DMS153 treated with DMSO at 0.1 percent for 48 hours (cell line): ENCODE results near the gene SLC10A1.
A peak's percentile ranks its signal among the peaks of the same experiment; 100 is the strongest.
"Not testable (repeated sequence)": the region's sequence is repeated elsewhere in the genome, so short reads cannot be mapped to it uniquely, and the experiment has no call there.

Source experiments
- DNase-seq: peaks from one replicate; lab custom pipeline; 2025; ENCODE audit not compliant: unreplicated experiment; lab: John Stamatoyannopoulos, UW

The SLC10A1 gene

DNA sequence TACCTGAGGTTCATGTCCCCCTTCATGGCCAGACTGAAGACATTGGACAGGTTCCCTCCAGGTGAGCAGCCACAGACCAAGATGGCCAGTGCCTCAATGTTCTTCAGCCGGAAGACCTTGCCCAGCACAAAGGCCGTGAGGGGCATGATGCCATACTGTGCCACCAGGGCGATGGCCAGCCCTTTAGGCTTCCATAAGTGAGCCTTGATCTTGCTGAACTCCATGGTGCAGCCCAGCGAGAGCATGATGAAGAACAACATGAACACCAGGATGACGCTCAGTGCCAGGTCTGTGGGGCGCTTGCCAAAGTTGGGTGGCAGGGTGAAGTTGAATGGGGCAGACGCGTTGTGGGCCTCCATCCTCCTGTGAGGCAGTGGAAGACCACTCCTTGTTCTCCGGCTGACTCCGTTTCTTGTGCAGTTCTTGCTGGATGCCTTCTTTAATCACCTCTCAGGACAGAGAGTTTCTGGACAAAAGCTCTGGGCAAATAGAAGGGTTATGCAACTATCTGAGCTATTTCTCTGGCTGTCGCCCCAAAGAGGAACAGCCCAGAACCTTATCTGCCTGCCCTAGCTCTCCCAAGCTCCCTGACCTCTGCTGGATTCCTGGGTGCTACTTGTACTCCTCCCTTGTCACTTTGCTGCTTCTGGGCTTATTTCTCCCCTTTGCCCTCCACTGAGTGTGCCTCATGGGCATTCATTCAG is at the start of gene SLC10A1:
Gene SLC10A1, minus strand, starts transcription at position 445 of the 704 bp plus-strand sequence. Its CDS starts 86 bp downstream, at position 359.
- no peak for DNase-seq

DNA sequence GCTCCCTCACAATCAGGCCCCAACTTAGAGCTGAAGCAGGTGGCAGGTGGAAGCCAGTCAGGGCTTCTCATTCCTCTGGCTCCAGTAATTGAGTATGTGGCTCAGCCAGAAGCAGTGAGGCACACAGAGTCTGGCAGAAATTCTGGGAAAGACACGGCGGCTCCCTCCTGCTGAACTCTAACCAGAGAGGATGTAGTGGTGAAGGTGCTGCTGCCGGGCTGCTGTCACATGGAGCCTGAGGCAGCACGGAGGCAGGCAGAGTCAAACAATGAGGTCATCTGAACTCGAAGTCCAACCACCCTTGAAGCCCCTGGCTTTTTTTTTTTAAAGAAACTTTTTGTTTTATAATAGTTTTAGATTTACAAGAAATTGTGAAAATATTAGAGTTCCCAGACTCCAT is 48.7 kb upstream of the SLC10A1 start:
- peak; percentile 16 for DNase-seq

DNA sequence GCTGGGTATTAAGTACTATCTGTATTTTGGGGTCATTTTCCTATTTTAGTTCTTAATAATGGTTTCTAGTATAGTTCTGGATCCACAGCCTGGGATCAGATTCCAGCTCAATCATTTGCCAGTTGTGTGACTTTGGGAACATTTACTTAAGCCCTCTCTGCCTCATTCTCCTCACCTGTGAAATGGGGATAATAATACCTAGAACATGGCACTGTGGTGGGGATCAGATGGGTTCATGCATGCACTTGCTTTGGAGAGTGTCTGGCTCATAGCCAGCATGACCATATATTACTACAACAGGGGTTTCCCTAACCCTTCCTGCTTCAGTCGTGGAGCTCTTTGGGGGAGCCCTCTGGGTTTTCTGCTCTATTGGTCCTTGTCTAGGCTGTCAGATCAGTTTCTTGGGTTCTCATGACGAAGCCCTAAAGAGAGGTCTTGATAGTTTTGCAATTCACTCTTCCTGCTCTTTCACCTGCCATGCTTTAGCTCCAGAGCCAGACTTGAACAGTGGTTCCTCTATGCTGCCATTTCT is 48.1 kb upstream of the SLC10A1 start:
- no peak for DNase-seq

DNA sequence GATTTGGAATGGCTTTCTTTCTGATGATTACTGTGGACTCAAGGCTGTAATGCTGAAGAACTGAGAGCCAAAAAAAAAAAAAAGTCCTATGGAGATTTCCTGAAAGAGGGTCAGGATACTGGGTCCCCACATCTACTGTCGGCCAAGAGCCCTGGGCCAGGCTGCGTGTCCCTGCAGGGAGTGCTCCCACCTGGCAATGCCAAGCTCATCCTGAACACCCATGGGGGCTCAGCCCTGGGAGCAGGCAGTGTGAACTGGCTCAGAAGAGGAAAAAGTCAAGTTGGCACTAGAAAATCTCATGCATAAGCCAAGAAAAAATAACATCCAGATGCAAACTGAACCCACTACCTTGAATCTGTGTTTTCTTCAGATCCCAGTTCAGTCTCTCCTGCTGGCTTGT is 47.1 kb upstream of the SLC10A1 start:
- no peak for DNase-seq

DNA sequence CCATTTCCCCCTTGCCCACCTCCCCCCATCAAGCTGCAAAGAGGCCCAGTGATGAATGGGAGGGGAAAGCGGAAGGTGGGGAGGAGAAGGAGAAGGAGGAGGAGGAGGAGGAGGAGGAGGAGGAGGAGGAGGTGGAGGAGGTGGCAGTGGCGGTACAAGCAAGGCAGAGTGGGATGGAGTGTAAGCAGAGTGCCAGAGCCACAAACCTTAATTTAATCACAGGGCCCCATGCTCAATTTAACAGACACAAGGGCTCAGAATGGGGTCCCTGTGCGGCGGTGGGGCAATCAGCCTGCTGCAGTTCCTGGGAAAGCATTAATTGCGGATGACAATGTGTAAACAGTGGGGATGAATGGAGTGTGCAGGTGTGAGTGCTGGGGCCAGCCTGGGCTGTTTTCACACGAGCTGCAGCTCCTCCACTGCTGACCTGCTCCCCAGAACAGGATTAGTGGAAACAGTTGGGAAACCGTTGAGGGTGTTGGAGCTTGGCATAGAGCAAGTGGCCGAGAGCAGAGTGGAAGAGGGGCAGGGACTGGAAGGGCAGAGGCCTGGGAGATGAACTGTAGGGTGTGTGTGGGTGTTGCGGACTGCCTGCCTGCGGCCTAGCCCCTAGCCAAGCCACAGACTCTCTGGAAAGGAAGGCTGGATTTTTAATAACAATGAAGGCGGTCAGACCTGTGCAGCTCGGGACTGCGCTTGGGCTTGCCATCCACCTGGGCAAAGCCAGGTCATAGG is 45.8 kb upstream of the SLC10A1 start:
- DNase-seq, result peak; percentile 54

DNA sequence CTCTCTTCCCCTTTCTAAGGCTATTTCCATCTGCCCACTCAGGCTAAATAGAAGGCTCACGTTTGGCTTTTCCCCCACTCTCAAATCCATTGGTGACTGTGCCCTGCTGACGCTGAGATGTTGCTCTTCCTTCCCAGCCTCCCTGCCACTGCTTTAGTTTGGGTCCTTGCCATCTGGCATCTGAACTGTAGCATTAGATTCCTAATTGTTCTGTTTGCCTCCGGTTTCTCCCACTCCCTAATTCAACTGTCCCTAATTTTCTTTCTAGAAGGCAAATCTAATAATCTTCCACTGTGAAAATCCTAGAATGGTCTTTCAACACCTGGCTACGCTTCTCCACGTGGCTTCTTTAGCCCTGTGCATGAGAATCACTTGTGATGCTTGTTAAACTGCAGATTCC is 44.6 kb upstream of the SLC10A1 start:
- no peak for DNase-seq

DNA sequence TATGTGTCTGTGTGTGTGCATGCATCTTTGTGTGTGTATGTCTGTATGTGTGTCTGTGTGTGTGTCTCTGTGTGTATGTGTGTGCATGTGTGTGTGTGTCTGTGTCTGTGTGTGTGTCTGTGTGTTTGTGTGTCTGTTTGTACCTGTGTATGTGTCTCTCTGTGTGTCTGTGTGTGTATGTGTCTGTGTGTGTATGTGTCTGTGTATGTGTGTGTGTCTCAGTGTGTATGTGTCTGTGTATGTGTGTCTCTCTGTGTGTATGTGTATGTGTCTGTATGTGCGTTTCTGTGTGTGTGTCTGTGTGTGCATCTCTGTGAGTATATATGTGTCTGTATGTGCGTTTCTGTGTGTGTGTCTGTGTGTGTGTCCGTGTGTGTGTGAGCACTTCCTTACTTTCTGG is 42.6 kb upstream of the SLC10A1 start:
- no peak for DNase-seq

DNA sequence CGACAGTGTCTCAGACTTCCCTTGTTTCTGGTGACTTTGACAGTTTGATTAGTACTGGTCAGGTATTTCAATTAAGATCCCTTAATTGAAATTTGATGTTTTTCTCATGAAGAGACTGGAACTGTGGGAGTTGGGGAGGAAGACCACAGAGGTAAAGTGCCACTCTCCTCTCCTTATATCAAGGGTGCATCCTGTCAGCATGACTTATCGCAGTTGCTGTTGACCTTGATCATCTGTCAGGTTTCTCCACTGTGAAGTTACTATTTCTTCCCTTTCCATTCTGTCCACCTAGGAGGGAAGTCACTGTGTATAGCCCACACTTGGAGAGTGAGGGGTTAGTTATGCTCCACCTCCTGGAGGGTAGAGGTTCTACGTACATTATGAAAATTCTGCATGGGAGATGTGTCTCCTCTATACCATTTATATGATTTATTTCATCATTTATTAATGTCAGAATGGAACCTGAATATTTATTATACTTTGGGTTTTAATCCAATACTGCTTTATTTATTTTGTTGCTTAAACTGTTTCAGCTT is 41.9 kb upstream of the SLC10A1 start:
- DNase-seq, result no peak

DNA sequence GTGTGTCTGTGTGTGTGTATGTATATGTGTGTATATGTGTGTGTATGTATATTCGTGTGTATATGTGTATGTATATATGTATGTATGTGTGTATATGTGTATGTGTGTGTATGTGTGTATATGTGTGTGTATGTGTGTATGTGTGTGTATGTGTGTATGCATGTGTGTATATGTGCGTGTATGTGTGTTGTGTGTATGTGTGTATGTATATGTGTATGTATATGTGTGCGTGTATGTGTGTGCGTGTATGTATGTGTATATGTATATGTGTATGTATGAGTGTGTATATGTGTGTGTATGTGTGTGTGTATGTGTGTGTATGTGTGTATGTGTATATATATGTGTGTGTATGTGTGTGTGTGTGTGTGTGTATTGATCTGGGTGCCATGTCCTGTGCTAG is 31.8 kb upstream of the SLC10A1 start:
- DNase-seq, result no peak

DNA sequence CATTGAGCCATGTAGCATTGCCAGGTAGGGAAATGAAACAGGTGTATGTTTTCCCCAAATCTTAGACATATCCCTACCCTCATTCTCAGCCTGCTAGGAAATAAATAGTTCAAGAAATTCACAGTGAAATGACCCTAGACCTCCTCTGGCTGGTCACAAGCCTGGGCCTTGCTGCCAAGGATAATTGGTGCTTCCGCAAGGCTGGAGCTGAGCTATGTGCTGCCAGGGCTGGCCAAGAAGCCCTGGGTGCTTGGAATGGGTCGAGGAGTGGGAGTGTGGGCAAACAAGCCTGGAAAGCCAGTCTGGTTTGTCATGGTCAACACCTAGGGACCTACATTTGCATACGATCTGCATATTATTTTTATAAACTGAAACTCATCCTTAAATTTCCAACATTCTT is 31.3 kb upstream of the SLC10A1 start:
- DNase-seq, result no peak

DNA sequence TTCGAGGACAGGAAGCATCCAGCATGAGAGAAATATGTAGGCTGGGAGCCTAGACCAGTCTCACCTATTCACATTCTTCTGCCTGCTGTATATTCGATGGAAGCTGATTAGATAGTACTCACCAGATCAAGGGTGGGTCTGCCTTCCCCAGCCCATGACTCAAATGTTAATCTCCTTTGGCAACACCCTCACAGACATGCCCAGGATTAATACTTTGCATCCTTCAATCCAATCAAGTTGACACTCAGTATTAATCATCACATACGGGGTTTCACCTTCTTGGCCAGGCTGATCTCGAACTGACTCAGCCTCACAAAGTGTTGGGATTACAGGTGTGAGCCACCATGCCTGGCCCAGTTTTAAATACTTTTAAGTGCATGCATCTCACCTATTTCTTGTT is 30.5 kb upstream of the SLC10A1 start:
- no peak for DNase-seq

DNA sequence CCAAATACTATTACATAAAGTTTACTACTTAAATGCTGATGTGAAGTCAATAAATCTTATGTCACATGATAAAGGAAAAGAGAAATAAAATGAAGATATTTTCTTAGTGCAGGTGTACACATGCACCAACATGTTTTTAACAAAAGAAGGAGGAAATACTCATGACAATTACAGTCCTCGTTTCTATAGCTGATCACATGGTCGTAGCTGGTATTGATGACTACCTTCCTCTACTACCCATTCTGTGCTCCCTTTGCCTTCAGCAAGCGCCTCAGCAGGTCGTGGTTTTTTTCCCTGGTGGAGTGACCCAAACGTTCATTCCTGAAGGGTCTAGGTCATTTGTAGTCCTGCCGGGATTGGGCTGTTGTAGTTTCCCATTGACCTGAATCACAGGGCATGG is 25.4 kb upstream of the SLC10A1 start:
- DNase-seq, result no peak

DNA sequence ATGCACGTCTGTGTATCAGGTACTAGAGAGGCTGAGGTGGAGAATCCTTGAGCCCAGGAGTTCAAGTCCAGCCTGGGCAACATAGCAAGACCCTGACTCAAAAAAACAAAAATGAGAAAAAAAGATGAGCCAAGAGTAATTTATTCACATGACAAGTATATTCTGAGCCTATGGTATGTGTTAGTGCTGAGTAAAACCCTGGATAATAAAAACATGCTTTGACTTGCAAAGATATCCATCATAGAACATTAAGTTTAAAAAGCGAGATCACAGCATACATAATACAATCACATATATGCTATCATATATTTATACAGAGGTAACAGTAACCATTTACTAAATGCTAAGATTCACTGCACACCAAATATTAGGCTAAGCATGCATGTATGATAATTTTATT is 23.9 kb upstream of the SLC10A1 start:
- DNase-seq, result no peak

DNA sequence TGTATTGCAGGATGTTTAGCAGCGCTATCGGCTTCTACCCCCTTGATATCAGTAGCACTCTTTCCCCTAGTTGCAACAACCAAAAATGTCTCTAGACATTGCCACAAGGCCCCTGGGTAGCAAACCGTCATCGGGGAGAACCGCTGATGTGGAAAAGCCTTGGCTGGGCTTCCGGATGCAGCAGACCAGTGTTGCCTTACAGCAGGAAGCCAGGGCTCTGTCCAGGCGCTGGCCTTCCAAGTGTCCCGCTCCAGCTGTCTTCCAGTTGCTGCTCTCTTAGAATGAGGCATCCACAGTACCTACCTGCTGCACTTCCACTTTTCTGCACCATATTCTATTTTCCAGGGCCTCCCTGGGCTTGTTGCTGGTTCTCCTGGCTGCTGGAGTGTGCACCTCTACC is 22.6 kb upstream of the SLC10A1 start:
- no peak for DNase-seq

DNA sequence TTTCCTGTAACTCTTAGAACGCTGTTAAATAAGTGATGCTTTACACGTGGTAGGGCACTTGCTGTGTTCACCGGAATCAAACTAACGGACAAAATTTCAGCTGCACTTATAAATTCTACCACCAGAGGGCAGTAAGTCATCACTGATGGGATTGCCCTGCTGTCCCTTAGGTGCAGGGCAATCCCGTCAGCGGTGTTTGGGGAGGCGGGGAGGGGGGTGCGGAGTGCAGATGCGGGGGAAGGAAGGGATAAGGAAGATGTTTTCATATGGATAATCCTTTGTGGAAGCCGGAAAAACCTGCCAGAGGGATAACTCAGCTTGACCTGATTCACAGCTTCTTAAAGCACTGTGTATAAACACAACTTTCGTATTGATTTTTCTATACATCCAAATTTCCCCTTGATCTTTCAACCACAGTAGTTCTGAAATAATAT is 21.7 kb upstream of the SLC10A1 start:
- DNase-seq, result peak; percentile 68

DNA sequence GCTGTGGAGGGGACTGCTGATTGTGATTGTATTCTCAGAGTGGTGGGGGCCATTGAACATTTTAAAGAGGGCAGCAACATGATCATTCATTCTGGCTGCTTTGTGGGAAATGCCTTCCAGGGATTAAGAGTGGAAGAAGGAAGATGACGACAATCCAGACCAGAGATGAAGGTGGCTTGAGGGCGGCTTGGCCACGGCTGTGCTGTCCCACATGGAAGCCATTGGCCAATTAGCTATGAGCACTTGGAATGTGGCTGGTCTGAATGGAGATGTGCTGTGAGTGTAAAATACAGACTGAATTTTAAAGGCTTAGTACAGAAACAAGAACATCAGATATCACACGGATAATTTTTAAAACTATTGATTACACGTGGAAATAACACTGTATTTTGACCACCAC is 19.2 kb upstream of the SLC10A1 start:
- DNase-seq, result no peak

DNA sequence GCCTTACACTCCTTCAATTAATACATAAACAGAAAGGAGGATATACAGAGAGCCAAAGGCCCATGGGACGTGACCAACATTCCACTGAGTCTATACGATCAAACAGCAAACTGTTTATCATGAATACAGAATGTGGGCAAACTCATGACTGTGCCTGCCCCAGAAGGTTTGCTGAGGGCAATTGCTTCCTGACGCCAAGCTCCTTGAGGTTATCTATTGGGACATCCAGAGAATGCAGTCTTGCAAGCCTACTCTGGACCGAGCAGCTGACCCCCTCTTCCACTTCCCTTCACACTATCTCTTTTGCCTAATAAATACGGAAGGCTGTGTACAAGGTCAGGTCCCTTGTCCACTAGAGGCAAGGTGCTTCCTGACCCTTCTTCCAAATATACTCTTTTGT is 18.5 kb upstream of the SLC10A1 start:
- no peak for DNase-seq

DNA sequence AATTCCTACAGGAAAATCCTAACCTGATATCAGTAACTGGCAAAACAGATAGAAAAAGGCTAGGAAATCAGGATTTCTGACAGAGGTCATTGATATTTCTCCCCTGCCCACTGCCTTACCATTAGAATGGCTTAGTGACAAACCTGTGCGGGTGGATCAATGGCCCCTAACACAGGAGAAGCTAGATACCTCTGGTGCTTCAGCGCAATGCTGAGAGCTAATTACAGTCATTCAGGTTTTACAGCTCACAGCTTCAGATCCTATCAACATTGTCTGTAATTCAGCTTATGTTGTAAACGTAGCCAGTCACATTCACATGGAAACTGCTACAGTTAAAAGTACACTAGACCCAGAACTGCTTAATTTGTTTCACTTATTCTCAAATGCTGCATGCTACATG is 17.4 kb upstream of the SLC10A1 start:
- DNase-seq, result no peak

DNA sequence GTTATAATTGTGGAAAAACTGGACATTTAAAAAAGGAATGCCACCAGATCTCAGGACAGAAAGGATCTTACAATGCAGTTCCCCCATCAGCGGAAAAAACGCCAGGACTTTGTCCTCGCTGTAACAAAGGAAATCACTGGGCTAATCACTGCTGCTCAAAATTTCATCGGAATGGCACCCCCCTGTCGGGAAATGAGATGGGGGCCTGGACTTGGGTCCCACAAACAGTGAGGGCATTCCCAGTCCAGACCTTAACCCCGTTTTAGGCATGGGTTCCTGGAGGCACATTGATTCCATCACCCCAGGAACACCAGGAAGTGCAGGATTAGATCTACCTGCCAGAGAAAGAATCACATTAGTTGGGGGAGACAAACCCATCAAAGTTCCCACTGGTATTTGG is 16.3 kb upstream of the SLC10A1 start:
- DNase-seq, result not testable (repeated sequence)

DNA sequence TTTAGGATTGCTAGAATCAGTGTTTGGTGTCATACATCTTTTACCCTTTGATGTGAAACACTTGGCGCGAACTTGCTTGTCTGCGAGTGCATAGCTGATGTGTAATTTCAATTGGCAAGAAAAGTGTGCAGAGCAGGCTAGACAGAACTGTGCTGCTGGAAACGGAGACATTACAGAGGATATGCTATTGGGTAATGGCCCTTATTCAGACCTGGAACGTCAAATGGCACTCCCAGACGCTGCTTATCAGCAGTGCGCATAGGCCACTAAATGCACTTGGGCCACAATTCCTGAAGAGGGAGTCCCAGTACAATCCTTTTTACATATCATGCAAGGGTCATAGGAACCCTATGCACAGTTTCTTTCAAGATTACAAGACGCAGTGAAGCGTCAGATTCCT is 15.7 kb upstream of the SLC10A1 start:
- DNase-seq, result no peak

DNA sequence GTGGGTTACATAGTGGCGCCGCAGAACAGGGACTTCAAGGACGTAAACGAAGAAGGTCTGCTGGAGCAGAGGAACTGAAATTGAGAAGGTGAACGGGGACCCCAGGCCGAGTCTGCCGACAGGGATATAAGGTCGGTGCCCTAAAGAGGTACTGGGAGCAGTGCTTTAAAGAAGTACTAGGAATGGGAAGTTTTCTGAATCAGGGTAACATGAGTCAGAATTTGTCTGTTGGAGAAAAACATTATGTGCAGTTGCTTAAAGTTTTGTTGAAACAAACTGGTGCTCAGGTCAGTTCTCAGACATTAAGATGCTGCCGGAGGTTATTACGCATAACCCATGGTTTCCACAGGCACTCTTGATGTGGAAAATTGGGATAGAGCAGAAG is 14.8 kb upstream of the SLC10A1 start:
- DNase-seq, result no peak

DNA sequence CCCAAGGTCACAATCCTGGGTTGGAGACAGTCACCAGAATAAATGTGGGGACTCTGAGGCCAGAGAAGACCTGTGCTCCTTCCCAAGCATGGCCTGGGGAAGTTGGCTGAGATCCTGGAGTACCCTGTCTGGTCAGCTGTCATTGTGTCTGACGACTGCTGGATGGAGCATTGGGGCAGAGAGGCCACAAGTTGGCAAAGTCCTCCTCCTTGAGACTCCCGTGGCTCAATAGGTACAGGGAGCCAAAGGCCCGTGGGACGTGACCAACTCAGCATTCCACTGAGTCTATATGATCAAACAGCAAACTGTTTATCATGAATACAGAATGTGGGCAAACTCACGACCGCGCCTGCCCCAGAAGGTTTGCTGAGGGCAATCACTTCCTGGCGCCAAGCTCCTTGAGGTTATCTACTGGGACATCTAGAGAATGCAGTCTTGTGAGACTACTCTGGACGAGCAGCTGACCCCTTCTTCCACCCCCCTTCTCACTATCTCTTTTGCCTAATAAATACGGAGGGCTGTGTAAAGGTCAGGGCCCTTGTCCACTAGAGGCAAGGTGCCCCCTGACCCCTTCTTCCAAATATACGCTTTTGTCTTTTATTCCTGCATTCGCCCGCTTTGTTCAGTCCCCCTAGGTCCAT is 14.3 kb upstream of the SLC10A1 start:
- DNase-seq, result no peak
